Mucosa of descending colon (tissue), 3 donors: ENCODE measurements around the gene LGMN. TPM values are rescaled to one million over a fixed set of nuclear protein-coding genes. Genes with fewer than 3 reads are reported as not detected.

Source experiments
- ATAC-seq: fragments of 200-7000 bp; cut with Tn5 transposase; one replicate; pipeline ENCODE4 v1.9.1; 2020; ENCODE audit warnings: mild to moderate bottlenecking, moderate library complexity
- DNase-seq, 3 donors: peaks; one replicate each; pipeline ENCODE4 v3.0.0-alpha.2; 2020
- H3K36me3 ChIP-seq: fragments of 200-600 bp; one replicate; pipeline ENCODE4 v1.8.0; 2021; ENCODE audit warnings: low read depth, mild to moderate bottlenecking
- H3K4me1 ChIP-seq: fragments of 200-600 bp; one replicate; pipeline ENCODE4 v1.8.0; 2021; ENCODE audit warnings: low read depth, mild to moderate bottlenecking
- H3K4me3 ChIP-seq: fragments of 200-600 bp; one replicate; pipeline ENCODE4 v1.8.0; 2021; ENCODE audit warnings: mild to moderate bottlenecking
- H3K9me3 ChIP-seq: fragments of 200-600 bp; one replicate; pipeline ENCODE4 v1.8.0; 2021; ENCODE audit warnings: mild to moderate bottlenecking
- CTCF ChIP-seq: fragments of 200-600 bp; IDR thresholded peaks from one replicate; pipeline ENCODE4 v1.8.0; 2022; ENCODE audit warnings: antibody characterized with exemption, mild to moderate bottlenecking
- intact Hi-C, 2 donors: fragments of 100-400 bp; cut with DNase I in 1 of 2; cut with micrococcal nuclease in 1 of 2; formaldehyde crosslinking; loops; one replicate each; pipeline versions ENCODE4 v1.11.0 to v1.11.1; 2022; cut with DNase I, micrococcal nuclease
- total RNA-seq, 3 donors: library from RNA; stranded (reverse); fragmentation: NEBNext Ultra II Directional in 2 of 3; extraction: Animal tissue kit (Norgen Biotek cat#: 25700) in 2 of 3; gene quantifications; one replicate each; pipeline versions ENCODE4 v1.2.1 to v1.2.4, GENCODE V29; 2021 to 2023
- donor health status: DM: no; HTN: no; CAD: no; lungs with moderate emphysema.
- donor health status: DM: no; HTN: no; CAD: no.
- donor health status: DM: no; HTN: yes; CAD: no.

LGMN gene
- total RNA-seq, 3 donors from 2014 or later = 86.8 to 103 (median 94.3) TPM

DNA sequence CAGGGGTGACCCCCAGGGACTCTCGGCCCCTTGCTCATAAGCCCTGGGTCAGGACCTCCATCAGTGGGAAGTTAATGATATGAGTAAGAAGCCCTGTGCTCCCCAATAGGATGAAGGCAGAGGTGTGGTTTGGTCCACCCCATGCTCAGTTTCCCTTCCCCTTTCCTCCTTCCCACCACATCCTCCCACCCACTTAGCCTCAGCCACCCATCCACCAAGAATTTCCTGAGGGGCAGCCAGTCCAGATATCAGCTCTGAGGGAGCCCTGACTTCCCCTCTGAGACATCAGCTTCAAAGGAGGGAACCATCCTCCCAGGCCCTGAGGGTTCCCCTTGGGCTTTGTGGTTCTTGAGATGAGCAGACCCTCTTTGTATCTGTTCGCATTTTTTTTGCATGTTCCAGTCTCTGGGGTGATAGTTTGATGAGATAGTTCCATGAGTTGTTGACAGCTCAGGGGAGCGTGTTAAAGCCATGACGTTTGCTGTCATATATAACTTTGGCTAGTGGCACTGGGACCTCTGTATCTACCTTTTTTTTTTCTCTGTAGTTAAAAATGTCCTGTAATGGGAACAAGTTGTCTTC is 71.2 kb downstream of the LGMN start:
- Histone ChIP-seq H3K9me3 (no peaks in the 10 kb centered on the region), H3K4me1 (peaks cover 8% of the 10 kb centered on the region), H3K4me3 (no peak overlapping the region), H3K36me3 (no peaks in the 10 kb centered on the region)
- ATAC-seq (peak; percentile 14), DNase-seq (no peak)
- intact Hi-C loops = no loop called here
- no peak for TF ChIP-seq CTCF

DNA sequence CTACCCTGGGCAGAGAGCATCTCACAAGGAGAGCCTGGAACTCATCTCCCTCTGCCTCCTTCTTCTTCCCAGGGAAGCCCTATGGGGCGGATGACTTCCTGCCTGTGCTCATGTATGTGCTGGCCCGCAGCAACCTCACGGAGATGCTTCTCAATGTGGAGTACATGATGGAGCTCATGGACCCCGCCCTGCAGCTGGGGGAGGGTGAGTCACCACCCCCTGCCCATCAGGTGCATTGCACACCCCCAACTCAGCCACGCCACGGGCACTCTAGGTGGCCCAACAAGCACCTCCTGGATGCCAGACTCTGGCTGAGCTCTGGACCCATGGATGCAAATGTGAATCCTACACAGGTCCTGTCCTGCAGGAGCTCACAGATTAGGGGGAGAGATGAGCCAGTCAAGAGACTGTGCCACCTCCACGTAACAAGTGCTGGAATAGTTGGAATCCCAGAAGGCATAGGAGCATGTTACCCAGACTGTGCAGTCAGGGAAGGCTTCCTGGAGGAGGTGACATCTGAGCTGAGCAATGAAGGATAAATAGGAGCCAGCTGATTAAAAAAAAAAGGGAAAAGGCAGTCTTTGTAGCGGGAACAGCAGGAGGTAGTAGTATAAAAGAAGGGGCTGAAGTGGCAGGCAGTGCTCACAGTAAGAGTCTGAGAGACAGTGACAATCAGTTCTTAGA is 71.9 kb downstream of the LGMN start:
- no peak for DNase-seq
- TF ChIP-seq CTCF = no peak
- intact Hi-C loops = no loop called here
- no peak for ATAC-seq
- Histone ChIP-seq H3K36me3 (no peaks in the 10 kb centered on the region), H3K9me3 (no peaks in the 10 kb centered on the region), H3K4me1 (peaks cover 8% of the 10 kb centered on the region), H3K4me3 (no peak overlapping the region)

DNA sequence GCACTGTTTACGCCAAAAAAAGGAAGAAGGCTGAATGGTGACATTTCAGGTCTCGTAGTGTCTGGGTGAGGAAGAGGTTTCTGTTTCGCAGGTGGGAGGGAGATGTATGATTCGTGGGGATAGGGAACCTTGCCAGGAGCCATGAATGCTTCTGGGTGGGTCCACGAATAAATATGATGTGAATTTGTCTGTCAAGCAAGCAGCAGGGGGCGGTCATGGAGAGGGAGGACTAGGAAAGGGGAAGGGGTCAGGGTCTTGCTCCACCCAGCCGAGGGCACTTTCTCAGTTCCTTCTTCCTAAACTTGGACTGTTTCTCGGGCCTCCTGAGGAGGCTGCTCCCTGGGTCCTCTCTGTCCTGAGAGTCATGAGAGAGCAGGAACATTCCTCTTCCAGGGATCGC is 72.5 kb downstream of the LGMN start:
- Histone ChIP-seq H3K4me3 (no peak overlapping the region), H3K9me3 (no peaks in the 10 kb centered on the region), H3K36me3 (no peaks in the 10 kb centered on the region), H3K4me1 (peaks cover 4% of the 10 kb centered on the region)
- no peak for DNase-seq
- no peak for TF ChIP-seq CTCF
- ATAC-seq = peak; percentile 18
- intact Hi-C loops = no loop called here

- Histone ChIP-seq H3K4me1 (no peaks in the 10 kb centered on the region), H3K9me3 (no peaks in the 10 kb centered on the region), H3K36me3 (no peaks in the 10 kb centered on the region), H3K4me3 (no peak overlapping the region)
- DNase-seq = no peak
- intact Hi-C loops = no loop called here
- no peak for TF ChIP-seq CTCF
- ATAC-seq = no peak
Observed at GRCh38 chr14:92675421-92675820, 73.0 kb downstream of the LGMN start.

DNA sequence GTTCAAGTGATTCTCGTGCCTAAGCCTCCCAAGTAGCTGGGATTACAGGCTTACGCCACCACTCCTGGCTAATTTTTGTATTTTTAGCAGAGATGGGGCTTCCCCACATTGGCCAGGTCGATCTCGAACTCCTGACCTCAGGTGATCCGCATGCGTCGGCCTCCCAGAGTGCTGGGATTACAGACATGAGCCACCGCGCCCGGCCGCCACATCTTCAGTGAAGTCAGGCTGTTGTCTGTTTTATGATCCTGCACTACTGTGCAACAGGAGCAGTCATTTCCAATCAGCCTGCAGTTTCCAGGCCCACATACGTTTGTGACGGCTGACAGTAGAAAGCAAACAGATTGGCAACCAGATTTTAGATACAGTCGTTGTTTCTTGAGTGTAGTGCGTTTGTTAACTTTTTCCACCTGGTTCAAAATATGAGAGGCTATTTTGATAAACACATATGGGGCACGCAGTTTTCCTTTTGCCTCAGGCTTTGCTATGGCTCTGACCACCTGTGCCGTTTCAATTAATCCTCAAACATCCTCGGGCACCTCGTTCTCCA is 74.8 kb downstream of the LGMN start:
- Histone ChIP-seq H3K36me3 (no peaks in the 10 kb centered on the region), H3K4me1 (no peaks in the 10 kb centered on the region), H3K9me3 (no peaks in the 10 kb centered on the region), H3K4me3 (no peak overlapping the region)
- intact Hi-C loops = no loop called here
- DNase-seq = peak in 1 of 3 donors; percentile 3
- ATAC-seq = no peak
- no peak for TF ChIP-seq CTCF
